ENCODE measurements around the gene KCNS3. TPM values are rescaled to one million over a fixed set of nuclear protein-coding genes. Genes with fewer than 3 reads are reported as not detected.

Gene KCNS3
- polyA plus RNA-seq, 1 of the 3 experiments (the other 2 are of a cell fraction), result 0.07 TPM

DNA sequence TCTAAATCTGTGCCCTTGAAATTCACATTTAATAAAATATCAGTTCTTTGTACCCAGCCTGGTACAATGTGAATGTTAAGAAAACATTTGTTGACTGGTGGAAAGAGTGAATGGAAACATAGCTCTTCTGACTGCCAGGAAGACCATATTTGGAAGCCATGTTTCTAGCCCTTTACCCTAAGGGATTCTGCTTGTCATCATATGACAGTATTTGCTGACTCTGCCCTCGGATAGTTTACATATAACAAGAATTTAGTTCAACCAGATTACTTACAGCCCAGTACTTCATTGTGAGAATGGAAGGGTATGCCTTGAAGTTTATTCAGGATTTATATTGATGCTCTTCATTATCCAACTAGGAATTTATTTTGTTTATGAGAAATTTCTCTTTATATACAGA, 13.8 kb upstream of the KCNS3 start:
- Histone ChIP-seq H3K4me1 (ENCODE audit: control insufficient read depth in 1 of 2, insufficient read depth in 2 of 2, low read depth in 1 of 2, low read length in 1 of 2) (no peaks in the 10 kb centered on the region), H3F3A (replicated peaks; ENCODE audit: insufficient read depth) (no peaks in the 10 kb centered on the region), H3K9ac (no peak overlapping the region), H3K9me2 (no peaks in the 10 kb centered on the region), H3K36me3 (replicated peaks in 1 of 2; ENCODE audit: control insufficient read depth in 1 of 2, insufficient read depth in 2 of 2, low read length in 1 of 2) (no peaks in the 10 kb centered on the region), H3K79me2 (ENCODE audit: insufficient read depth) (no peaks in the 10 kb centered on the region), H3K9me3 (no peaks in the 10 kb centered on the region), H3K27me3 (ENCODE audit: insufficient read depth) (no peaks in the 10 kb centered on the region), H3K4me2 (no peak overlapping the region), H2AFZ (ENCODE audit: low read depth) (no peak overlapping the region), H3K4me3 (ENCODE audit: low read depth in 2 of 2, low read length in 1 of 2) (no peak overlapping the region), H4K20me1 (ENCODE audit: insufficient read depth) (no peaks in the 10 kb centered on the region), H3K27ac (ENCODE audit: low read depth in 2 of 2, low read length in 1 of 2) (no peak overlapping the region)
- no peak for TF ChIP-seq JUND (IDR thresholded peaks at IDR 0.05)
- CTCF ChIA-PET, result interaction anchor here (1.1 to 1.4 kb wide), 3 partner anchors 13 to 326 kb away, joined by 3 to 4 read pairs (median 3); no protein-coding TSS in a partner anchor
- no peak for DNase-seq
- 0% methylated on average over 1 of the region's 1 CpG for WGBS (ENCODE audit: low lambda C conversion rate)
- POLR2A ChIA-PET, result no interaction called here

- TF ChIP-seq REST (IDR thresholded peaks at IDR 0.05; ENCODE audit: low read depth, low read length), result no peak
- TF ChIP-seq JUND (IDR thresholded peaks at IDR 0.05), result no peak
- TF ChIP-seq FOXM1 (IDR thresholded peaks at IDR 0.05; ENCODE audit: low read depth), result no peak
- no peak for TF ChIP-seq GABPA (IDR thresholded peaks at IDR 0.05; ENCODE audit: low read depth)
- no peak for TF ChIP-seq RXRA (IDR thresholded peaks at IDR 0.05; ENCODE audit: borderline replicate concordance, low read depth)
- no peak for TF ChIP-seq MEF2A (IDR thresholded peaks at IDR 0.05; ENCODE audit: borderline replicate concordance, low read depth)
- TF ChIP-seq MXI1 (IDR thresholded peaks at IDR 0.05; ENCODE audit: low read depth, low read length), result no peak
- TF ChIP-seq USF2 (IDR thresholded peaks at IDR 0.05; ENCODE audit: borderline replicate concordance, low read depth, low read length), result no peak
- TF ChIP-seq, protein P1, sequence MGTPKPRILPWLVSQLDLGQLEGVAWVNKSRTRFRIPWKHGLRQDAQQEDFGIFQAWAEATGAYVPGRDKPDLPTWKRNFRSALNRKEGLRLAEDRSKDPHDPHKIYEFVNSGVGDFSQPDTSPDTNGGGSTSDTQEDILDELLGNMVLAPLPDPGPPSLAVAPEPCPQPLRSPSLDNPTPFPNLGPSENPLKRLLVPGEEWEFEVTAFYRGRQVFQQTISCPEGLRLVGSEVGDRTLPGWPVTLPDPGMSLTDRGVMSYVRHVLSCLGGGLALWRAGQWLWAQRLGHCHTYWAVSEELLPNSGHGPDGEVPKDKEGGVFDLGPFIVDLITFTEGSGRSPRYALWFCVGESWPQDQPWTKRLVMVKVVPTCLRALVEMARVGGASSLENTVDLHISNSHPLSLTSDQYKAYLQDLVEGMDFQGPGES (IDR thresholded peaks at IDR 0.05; ENCODE audit: low read depth, low read length), result no peak
- TF ChIP-seq EP300 (IDR thresholded peaks at IDR 0.05; ENCODE audit: borderline replicate concordance in 1 of 2, low read depth in 1 of 2, low read length in 1 of 2), result no peak
- no peak for TF ChIP-seq NRF1 (IDR thresholded peaks at IDR 0.05; ENCODE audit: low read depth, low read length)
- TF ChIP-seq SMC3 (IDR thresholded peaks at IDR 0.05; ENCODE audit: low read depth, low read length), result no peak
- TF ChIP-seq, protein P2, sequence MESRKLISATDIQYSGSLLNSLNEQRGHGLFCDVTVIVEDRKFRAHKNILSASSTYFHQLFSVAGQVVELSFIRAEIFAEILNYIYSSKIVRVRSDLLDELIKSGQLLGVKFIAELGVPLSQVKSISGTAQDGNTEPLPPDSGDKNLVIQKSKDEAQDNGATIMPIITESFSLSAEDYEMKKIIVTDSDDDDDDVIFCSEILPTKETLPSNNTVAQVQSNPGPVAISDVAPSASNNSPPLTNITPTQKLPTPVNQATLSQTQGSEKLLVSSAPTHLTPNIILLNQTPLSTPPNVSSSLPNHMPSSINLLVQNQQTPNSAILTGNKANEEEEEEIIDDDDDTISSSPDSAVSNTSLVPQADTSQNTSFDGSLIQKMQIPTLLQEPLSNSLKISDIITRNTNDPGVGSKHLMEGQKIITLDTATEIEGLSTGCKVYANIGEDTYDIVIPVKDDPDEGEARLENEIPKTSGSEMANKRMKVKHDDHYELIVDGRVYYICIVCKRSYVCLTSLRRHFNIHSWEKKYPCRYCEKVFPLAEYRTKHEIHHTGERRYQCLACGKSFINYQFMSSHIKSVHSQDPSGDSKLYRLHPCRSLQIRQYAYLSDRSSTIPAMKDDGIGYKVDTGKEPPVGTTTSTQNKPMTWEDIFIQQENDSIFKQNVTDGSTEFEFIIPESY (IDR thresholded peaks at IDR 0.05; ENCODE audit: borderline replicate concordance, low read depth), result no peak
- TF ChIP-seq TAF1 (IDR thresholded peaks at IDR 0.05; ENCODE audit: borderline replicate concordance, low read depth, low read length), result no peak
- TF ChIP-seq ELF1 (IDR thresholded peaks at IDR 0.05), result no peak
- TF ChIP-seq EZH2phosphoT487 (IDR thresholded peaks at IDR 0.05; ENCODE audit: borderline replicate concordance, low read depth), result no peak
- no peak for TF ChIP-seq FOSL2 (IDR thresholded peaks at IDR 0.05; ENCODE audit: borderline replicate concordance, low read depth)
- 35% methylated on average over 2 of the region's 2 CpGs for WGBS (ENCODE audit: low lambda C conversion rate)
- no peaks in the 10 kb centered on the region for H3K36me3 ChIP-seq (replicated peaks in 1 of 2; ENCODE audit: control insufficient read depth in 1 of 2, insufficient read depth in 2 of 2, low read length in 1 of 2)
- H3K9me3 ChIP-seq, result no peaks in the 10 kb centered on the region
- no peak overlapping the region for H3K9ac ChIP-seq
- H3K79me2 ChIP-seq (ENCODE audit: insufficient read depth), result no peaks in the 10 kb centered on the region
- CTCF ChIA-PET, result interaction anchor here (0.6 to 2.1 kb wide), 4 partner anchors 15 to 521 kb away, joined by 3 to 12 read pairs (median 6); no protein-coding TSS in a partner anchor
- no peaks in the 10 kb centered on the region for H4K20me1 ChIP-seq (ENCODE audit: insufficient read depth)
- H3K9me2 ChIP-seq, result no peaks in the 10 kb centered on the region
- H3K27me3 ChIP-seq (ENCODE audit: insufficient read depth), result no peaks in the 10 kb centered on the region
- no peak overlapping the region for H3K4me3 ChIP-seq (ENCODE audit: low read depth in 2 of 2, low read length in 1 of 2)
- no peak for DNase-seq
- H2AFZ ChIP-seq (ENCODE audit: low read depth), result no peak overlapping the region
- no peak overlapping the region for H3K4me2 ChIP-seq
- POLR2A ChIA-PET, result no interaction called here
- no peaks in the 10 kb centered on the region for H3F3A ChIP-seq (replicated peaks; ENCODE audit: insufficient read depth)
- H3K4me1 ChIP-seq (ENCODE audit: control insufficient read depth in 1 of 2, insufficient read depth in 2 of 2, low read depth in 1 of 2, low read length in 1 of 2), result no peaks in the 10 kb centered on the region
- H3K27ac ChIP-seq (ENCODE audit: low read depth in 2 of 2, low read length in 1 of 2), result no peak overlapping the region
Measured at GRCh38 chr2:17867133-17867532, 11.3 kb upstream of the KCNS3 start.
